ENCODE measurements around the gene NETO2. TPM values are rescaled to one million over a fixed set of nuclear protein-coding genes. Genes with fewer than 3 reads are reported as not detected.

NETO2 gene
- total RNA-seq, 1 experiment from 2014 or later = 54.4 TPM

GRCh38 chr16:47136099-47136842, 7.5 kb downstream of the NETO2 start:
- intact Hi-C loops (cut with micrococcal nuclease; ENCODE audit: unreplicated experiment) = no loop called here
- no peaks in the 10 kb centered on the region for H4K20me1 ChIP-seq (ENCODE audit: insufficient read depth)
- H2AFZ ChIP-seq = no peak overlapping the region
- peaks cover 17% of the 10 kb centered on the region; the same call in 1 of the 2 replicates for H3F3A ChIP-seq (ENCODE audit: insufficient read depth, low read depth)
- DNase-seq = peak in 1 of 2 experiments; percentile 62
- H3K4me2 ChIP-seq = no peak overlapping the region
- H3K36me3 ChIP-seq (ENCODE audit: low read depth) = no peaks in the 10 kb centered on the region
- H3K9me2 ChIP-seq (ENCODE audit: insufficient read depth) = no peaks in the 10 kb centered on the region
- H3K9me3 ChIP-seq (ENCODE audit: insufficient read depth, low read depth) = no peaks in the 10 kb centered on the region
- peaks cover 39% of the 10 kb centered on the region for H3K4me1 ChIP-seq (replicated peaks; ENCODE audit: insufficient read depth)
- BruUV-seq (replicated peaks) = no TSS peak
- no peaks in the 10 kb centered on the region for H3K27me3 ChIP-seq (ENCODE audit: insufficient read depth, low read depth)
- no peak overlapping the region for H3K4me3 ChIP-seq
- POLR2A ChIA-PET (ENCODE audit: unreplicated experiment) = no interaction called here
- TF ChIP-seq EZH2 (IDR thresholded peaks at IDR 0.05; ENCODE audit: low read depth) = no peak
- TF ChIP-seq, protein P1, sequence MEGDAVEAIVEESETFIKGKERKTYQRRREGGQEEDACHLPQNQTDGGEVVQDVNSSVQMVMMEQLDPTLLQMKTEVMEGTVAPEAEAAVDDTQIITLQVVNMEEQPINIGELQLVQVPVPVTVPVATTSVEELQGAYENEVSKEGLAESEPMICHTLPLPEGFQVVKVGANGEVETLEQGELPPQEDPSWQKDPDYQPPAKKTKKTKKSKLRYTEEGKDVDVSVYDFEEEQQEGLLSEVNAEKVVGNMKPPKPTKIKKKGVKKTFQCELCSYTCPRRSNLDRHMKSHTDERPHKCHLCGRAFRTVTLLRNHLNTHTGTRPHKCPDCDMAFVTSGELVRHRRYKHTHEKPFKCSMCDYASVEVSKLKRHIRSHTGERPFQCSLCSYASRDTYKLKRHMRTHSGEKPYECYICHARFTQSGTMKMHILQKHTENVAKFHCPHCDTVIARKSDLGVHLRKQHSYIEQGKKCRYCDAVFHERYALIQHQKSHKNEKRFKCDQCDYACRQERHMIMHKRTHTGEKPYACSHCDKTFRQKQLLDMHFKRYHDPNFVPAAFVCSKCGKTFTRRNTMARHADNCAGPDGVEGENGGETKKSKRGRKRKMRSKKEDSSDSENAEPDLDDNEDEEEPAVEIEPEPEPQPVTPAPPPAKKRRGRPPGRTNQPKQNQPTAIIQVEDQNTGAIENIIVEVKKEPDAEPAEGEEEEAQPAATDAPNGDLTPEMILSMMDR (conservative IDR thresholded peaks at IDR 0.05) = no peak
- CTCF ChIA-PET = interaction anchor here (0.6 kb wide), 3 partner anchors 91 to 1218 kb away, joined by 3 to 4 read pairs (median 3); no protein-coding TSS in a partner anchor
- peak overlapping the region; percentile 13 for H3K27ac ChIP-seq
- H3K79me2 ChIP-seq (ENCODE audit: low read depth) = peaks cover 95% of the 10 kb centered on the region

GRCh38 chr16:47134550-47134949, 9.2 kb downstream of the NETO2 start:
- TF ChIP-seq, protein P1 (conservative IDR thresholded peaks at IDR 0.05) = no peak
- TF ChIP-seq EZH2 (IDR thresholded peaks at IDR 0.05; ENCODE audit: low read depth) = no peak
- H3K27ac ChIP-seq = no peak overlapping the region
- no peaks in the 10 kb centered on the region for H3K9me3 ChIP-seq (ENCODE audit: insufficient read depth, low read depth)
- intact Hi-C loops (cut with micrococcal nuclease; ENCODE audit: unreplicated experiment) = no loop called here
- H3K9me2 ChIP-seq (ENCODE audit: insufficient read depth) = no peaks in the 10 kb centered on the region
- H4K20me1 ChIP-seq (ENCODE audit: insufficient read depth) = no peaks in the 10 kb centered on the region
- H2AFZ ChIP-seq = no peak overlapping the region
- no peak overlapping the region for H3K4me3 ChIP-seq
- H3K4me1 ChIP-seq (replicated peaks; ENCODE audit: insufficient read depth) = peaks cover 33% of the 10 kb centered on the region
- DNase-seq = no peak
- H3K36me3 ChIP-seq (ENCODE audit: low read depth) = no peaks in the 10 kb centered on the region
- H3F3A ChIP-seq (ENCODE audit: insufficient read depth, low read depth) = peaks cover 17% of the 10 kb centered on the region; the same call in 1 of the 2 replicates
- POLR2A ChIA-PET (ENCODE audit: unreplicated experiment) = no interaction called here
- no peak overlapping the region for H3K4me2 ChIP-seq
- H3K79me2 ChIP-seq (ENCODE audit: low read depth) = peaks cover 80% of the 10 kb centered on the region
- BruUV-seq (replicated peaks) = no TSS peak
- H3K27me3 ChIP-seq (ENCODE audit: insufficient read depth, low read depth) = no peaks in the 10 kb centered on the region
- CTCF ChIA-PET = no interaction called here

- BruUV-seq (replicated peaks) = no TSS peak
- Histone ChIP-seq H3K27me3 (ENCODE audit: insufficient read depth, low read depth) (no peaks in the 10 kb centered on the region), H3K9me2 (ENCODE audit: insufficient read depth) (no peaks in the 10 kb centered on the region), H3K4me3 (no peak overlapping the region), H3K79me2 (ENCODE audit: low read depth) (peaks cover 57% of the 10 kb centered on the region), H3K9me3 (ENCODE audit: insufficient read depth, low read depth) (no peaks in the 10 kb centered on the region), H3K4me2 (no peak overlapping the region), H3F3A (ENCODE audit: insufficient read depth, low read depth) (peaks cover 7% of the 10 kb centered on the region; the same call in 1 of the 2 replicates), H4K20me1 (ENCODE audit: insufficient read depth) (no peaks in the 10 kb centered on the region), H3K27ac (no peak overlapping the region), H3K4me1 (replicated peaks; ENCODE audit: insufficient read depth) (peaks cover 21% of the 10 kb centered on the region), H2AFZ (no peak overlapping the region), H3K36me3 (ENCODE audit: low read depth) (no peaks in the 10 kb centered on the region)
- TF ChIP-seq EZH2 (IDR thresholded peaks at IDR 0.05; ENCODE audit: low read depth) = no peak
- TF ChIP-seq, protein P1 (conservative IDR thresholded peaks at IDR 0.05) = no peak
- ChIA-PET CTCF (interaction anchor here (0.5 to 0.6 kb wide), 3 partner anchors 11 to 327 kb away, joined by 3 to 5 read pairs (median 3); partner anchors contain the start of gene NETO2), POLR2A (ENCODE audit: unreplicated experiment) (no interaction called here)
- no peak for DNase-seq
- intact Hi-C loops (cut with micrococcal nuclease; ENCODE audit: unreplicated experiment) = no loop called here
These were observed 11.4 kb downstream of the NETO2 start for GRCh38 chr16:47132308-47132707.

Data from PC-9 (cell line).